Ecto neural progenitor cell (in vitro differentiated cells): ENCODE results near the gene CCDC12.

Experiments used
- DNase-seq: peaks from one replicate; pipeline ENCODE4 v3.0.0-alpha.2; 2018; ENCODE audit warnings: low spot score

CCDC12 gene

DNA sequence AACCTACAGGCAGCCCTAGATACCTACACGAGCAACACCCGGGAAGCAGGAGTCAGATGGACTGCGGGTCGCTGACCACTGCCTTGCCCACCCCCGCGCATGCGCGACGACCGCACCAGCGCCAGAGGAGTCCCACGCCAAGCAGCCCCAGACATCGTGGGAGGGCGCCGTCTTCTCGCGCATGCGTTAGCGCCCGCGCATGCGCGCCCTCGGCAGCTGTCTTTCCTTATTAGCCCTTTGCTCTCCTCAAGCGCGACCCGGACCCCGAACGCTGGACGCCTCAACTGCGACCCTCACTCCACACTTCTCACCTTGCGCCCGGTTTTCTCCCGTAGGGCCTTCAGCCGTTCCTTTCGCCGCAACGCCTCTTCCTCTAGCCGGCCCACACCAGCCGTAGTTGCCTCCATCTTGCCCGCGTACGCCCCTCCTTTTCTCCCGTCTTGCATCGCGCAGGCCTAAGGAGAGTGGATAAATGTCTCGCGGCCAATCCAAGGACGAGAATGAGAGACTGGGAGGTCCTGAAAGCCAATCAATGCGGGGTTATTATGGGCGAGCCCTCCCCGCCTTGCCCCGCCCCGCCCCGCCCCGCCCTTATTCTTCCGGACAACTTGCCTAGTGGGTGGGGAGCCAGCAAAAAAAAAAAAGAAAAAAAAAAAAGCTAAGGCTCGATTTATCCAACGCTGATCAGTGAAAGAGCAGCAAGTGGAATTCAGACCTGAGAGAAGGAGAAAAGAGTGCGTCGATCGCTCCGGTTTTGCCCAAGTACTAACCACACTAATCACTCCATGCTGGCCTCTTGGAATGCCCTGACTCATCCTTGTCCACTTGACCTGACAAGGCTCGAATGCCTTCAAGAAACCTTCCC, at the start of gene CCDC12:
TSS of gene CCDC12 (minus strand) at position 420 of the 865 bp plus-strand sequence. CDS start at position 407, 13 bp downstream.
- DNase-seq = peak; percentile 97

DNA sequence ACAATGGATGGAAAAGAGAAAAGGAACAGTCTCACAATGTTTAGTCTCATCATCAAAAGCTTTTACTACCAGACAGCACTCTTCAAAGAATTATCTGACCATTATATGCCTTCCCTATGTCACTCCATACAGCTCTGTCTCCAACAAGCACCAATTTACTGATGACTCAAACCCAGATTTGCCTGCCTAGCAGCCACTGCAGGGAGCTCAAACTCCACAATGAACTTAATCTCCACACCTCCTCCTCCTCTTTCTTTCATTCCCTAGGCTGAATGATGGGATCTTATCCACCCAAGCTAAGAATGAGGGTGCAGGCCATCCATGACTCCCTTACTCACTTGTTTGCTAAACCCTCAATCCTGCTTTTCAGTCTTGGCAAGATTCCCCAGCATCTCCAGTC, 48.4 kb upstream of the CCDC12 start:
- DNase-seq = no peak

- DNase-seq = no peak
Observed at GRCh38 chr3:47022641-47023071, 46.1 kb upstream of the CCDC12 start.

GRCh38 chr3:47020311-47020710, 43.8 kb upstream of the CCDC12 start:
- DNase-seq = no peak

DNA sequence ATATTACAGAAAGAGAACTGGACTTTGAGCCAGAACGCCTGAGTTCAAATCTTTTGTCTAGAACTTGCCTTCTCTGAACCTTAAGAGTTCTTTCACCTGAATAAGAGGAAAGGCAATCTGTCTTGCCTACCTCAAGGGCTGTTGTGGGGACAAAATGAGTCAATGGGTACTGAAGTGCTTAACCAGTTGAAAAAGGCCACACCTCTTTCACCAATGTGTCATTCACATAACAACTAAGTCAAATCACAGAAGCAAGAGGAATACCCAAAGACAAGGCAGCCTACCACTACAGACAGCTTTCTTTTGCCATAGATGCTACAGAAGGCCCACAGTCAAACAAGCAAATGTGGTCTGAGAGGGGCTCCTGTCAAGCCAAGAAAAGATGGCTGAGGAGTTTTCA, 42.7 kb upstream of the CCDC12 start:
- DNase-seq = no peak

DNA sequence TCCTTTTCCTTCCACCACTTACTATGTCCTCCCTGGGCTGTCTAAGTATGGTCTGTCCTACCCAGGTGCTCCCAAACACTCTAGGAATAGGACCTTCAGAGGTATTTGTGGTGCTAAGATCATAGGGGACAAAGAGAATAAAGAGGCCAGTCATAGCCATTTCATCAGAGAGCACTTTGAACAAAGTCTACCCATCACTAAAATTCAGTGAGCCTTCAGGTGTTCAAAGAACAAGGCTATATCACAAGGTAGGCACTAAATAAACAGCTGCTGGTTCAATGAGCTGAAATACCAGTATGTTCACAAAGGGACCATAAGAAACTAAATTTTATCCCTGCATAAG, 41.7 kb upstream of the CCDC12 start:
- no peak for DNase-seq

DNA sequence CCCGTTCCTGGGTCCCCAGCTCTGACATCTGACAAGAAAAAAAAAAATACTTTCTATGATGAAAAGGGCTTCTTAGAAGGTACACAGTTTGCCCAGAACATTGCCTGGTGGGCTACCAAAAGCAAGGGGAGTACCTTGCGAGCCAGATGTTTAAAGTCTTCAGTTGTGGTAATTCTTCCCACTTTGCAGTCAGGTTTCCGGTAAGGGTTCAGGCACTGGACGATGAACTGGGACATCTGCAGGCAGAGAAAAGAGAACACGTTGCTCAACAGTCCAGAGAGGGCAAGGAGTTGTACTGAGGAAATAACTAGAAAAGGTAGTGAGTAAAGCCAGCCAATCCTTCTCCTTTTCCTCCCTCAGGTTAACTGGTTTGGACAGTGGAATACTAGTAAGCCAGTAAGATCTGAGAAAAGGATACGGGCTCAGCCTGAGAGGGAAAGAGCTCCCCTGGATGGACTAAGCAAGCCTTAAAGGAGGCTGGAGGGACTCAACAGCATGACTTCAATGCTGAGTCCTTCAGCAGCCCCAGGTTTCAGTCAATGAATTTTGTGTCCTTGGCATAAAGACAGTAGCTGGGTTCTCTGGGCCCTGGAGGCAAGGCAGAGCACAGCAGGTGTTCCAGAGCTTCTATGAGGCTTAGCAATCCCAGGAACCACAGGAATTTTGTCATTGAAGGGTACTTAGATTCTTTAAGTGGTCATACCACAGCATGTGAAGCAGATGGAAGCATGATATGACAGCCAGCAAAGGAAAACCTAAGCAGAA, 41.1 kb upstream of the CCDC12 start:
- no peak for DNase-seq

GRCh38 chr3:47016934-47017435, 40.4 kb upstream of the CCDC12 start:
- DNase-seq = no peak

- DNase-seq = no peak
Observed at GRCh38 chr3:47016086-47016933, 39.8 kb upstream of the CCDC12 start.

DNA sequence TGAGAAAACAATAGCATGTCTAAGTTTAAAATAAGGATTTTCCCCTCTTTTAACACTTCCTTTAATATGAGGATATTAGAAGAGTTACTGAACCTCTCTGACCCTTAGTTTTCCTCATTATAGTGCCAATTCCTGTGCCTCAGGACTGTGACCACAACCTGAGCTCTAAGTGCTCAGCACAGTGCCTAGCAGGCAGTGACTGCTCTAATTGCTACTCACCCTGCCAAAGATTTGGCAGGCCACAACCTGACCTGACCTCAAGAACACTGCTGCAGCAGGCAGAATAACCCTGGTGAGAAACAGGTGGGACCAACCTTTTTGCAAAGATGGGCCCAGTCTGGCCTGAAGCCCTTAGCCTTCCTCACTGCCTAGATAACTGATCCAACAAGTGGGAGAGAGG, 38.6 kb upstream of the CCDC12 start:
- no peak for DNase-seq

DNA sequence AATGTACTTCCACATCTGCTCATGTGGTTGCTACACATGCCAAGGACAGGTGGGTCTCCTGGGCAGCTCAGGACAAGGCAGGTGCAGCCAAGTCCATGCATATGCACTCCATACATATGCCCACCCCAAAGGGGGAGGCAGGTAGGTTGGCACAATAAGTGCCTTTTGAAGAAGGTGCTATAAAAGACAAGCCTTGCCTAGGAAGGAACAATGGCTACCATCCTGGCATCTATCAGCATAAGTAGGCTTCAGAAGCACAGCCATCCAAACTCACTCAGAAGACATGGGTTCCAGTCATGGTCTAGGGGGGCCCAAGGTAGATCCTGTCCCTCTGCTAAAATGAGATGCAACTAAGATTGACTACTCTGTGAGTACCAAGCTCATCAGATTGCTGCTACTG, 37.5 kb upstream of the CCDC12 start:
- DNase-seq = no peak

DNA sequence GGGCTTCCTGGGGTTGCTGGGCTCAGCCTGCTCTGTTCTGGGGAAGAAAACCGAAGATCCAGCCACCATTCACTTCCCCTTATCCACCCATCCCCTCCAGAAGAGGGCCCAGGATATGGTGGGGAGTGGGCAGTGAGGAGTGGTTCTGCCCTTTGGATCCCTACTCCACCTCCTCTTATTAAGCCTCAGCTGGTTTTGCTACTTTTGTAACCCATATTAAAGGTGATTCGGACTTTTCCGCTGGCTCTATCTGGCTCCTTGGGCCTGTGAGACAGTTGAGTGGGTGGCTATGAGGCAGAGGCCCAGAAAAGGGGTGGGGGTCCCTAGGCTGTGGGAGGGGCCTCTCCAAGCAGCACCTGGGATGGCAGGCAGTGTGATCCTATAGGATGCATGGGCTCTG, 36.7 kb upstream of the CCDC12 start:
- DNase-seq = no peak

GRCh38 chr3:47012342-47013230, 36.0 kb upstream of the CCDC12 start:
- no peak for DNase-seq

DNA sequence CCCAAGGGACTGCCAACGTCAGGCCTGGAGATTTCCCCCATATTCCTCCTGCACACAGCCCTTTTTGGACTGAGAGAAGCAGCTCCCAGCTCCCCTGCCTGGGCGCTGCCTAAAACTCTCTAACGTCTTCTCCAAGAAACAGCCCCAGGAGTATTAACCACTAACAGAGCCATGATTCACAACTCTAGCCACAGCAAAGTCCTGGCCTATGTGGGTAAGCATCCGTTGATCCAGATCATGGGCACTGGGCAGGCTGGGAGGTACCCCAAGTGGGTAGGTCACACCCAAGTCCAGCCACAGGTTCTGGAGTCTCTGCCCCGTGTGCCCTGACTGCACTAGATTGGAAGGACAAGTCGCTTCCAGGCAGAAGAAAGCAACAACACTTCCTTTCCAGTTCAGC, 34.8 kb upstream of the CCDC12 start:
- no peak for DNase-seq

- peak; percentile 37 for DNase-seq
Observed at GRCh38 chr3:47010910-47011309, 34.4 kb upstream of the CCDC12 start.

DNA sequence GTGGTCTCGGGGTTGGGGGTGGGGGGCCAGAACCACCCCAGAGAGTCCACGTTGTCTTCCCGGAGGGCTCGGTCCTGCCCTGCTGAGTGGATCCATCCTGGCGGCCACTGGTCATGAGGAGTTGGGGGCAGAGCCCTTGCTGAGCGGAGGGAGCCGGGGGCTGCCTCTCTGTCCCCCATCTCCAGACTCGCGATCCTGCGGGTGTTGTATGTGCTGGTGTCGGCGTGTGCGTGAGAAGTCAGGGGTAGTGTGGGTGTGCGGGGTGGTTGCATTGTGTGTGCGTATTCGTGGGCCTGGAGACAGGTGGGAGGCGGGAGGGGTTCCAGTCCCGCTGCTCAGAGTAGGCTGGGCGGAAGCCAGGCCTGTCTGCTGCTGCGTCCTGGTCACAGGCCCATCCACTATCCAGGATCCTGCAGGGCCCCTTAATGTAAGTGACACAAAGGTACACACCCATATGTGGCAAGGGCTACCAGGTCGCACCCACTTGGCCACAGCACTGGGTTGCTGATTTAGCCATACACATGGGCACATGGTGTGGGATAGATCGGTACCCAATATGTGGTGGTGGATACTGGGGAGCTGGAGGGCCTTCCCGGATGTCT, 33.7 kb upstream of the CCDC12 start:
- no peak for DNase-seq

DNA sequence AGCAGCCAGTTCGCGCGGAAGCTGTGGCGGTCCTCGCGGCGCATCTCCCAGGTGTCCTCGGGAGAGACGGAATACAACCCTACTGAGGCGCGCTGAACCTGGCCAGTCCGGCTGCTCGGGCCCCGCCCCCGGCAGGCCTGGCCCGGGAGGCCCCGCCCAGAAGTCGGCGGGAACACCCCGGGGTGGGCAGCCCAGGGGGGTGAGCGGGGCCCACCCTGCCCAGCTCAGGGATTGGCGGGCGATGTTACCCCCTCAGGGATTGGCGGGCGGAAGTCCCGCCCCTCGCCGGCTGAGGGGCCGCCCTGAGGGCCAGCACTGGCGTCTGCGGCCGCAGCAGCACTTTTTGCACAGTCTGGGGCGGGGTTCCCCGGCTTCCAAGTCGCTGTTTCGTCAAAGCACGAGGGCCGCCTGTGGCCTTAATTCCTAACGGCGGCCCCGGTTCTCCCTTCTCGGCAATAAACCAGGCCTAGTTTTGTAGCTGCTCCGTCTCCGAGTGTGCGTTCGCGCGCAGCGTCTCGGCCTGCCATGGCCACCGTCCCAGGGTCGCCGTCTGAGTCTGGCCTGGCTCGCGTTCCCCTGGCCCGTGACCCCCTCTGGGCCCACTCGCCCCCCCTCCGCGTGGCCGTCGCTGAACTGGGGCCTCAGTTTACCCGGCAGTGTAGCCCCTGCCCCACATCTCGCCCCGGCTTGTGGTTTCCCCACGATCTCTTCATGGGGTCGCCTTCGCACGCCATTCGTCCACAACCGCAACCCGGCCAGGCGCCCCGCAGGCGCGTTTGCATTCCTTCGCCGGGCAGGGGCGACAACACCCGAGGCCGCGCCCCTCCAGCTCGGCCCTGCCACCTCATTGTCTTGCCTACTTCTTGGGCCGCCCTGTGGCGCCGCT, 32.9 kb upstream of the CCDC12 start:
- DNase-seq = peak; percentile 93

DNA sequence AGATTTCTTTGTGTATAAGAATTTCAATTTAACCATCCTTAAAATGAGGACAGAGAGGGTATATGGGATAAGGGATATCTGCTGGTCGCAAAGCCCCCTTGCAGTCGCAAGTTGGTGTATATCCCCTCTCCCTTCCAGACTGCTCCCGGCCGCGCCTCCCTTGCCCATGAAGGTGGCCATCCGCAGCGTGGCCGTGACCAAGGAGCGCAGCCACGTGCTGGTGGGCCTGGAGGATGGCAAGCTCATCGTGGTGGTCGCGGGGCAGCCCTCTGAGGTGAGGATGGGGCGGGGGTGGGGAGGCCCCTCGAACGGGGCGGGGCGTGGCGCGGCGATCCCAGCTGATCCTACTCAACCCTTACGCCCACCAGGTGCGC, 32.3 kb upstream of the CCDC12 start:
- no peak for DNase-seq

- no peak for DNase-seq
Observed at GRCh38 chr3:47008234-47008796, 31.8 kb upstream of the CCDC12 start.
